ENCODE measurements around the gene DIAPH2. TPM values are rescaled to one million over a fixed set of nuclear protein-coding genes. Genes with fewer than 3 reads are reported as not detected.
A peak's percentile ranks its signal among the peaks of the same experiment; 100 is the strongest.

DIAPH2 gene
- total RNA-seq, 1 experiment from 2014 or later, result 22.5 TPM

DNA sequence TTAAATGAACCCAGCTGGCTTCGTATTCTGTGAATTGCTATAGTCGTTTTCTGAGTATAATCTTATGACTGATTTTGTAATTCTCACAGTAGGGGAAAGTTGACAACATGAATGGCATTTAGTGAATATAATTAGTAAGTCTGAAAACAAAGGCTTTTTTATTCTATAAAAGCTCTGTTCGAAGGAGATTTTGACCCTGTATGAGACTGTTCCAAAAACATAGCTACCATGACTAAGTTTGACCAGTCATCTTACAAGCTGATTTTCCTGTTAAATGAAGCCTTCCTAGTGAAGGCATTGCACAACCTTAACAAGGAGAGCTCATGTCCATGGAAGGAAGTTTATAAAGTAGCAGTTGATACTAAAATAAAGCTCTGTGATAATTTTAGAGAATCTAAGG lies 441.4 kb downstream of the DIAPH2 start:
- no peak for DNase-seq

DNA sequence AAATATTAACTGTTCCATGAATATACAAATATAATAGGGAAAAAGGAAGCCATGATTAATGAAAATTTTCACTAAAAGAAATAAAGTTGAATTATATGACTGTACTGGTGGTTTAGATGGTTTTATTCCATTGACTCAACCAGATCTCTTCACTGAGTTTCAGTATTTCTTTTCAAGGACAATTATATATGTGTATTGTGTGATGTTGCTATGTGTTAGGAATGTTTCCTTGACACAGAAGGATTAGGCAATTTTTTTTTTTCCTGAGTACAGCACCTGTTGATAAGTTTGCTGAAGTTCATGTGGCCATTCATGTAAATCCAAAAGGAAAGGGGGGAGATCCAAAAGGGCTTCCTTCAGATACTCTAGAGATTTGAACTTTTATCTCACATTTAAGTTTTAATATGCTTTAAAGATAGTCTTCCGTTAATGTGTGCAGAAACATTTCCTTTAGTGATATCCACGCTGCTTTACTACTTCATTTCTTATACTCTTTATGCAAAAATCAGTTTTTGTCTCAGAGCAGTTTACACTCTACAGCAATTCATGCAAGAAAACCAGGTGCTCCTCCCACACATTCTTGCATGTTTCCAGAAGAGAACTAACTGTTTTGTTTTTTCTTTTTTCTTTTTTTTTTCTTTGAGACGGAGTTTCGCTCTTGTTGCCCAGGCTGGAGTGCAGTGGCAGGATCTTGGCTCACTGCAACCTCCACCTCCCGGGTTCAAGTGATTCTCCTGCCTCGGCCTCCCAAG lies 448.2 kb downstream of the DIAPH2 start:
- H3K36me3 ChIP-seq, result no peaks in the 10 kb centered on the region

More for the DNA sequence above, 441.4 kb downstream of the DIAPH2 start:
- H3K4me1 ChIP-seq, result no peaks in the 10 kb centered on the region
- no peak overlapping the region for H3K4me3 ChIP-seq
- no peaks in the 10 kb centered on the region for H3K9me3 ChIP-seq (replicated peaks)
- H3K36me3 ChIP-seq, result no peaks in the 10 kb centered on the region
- H3K27ac ChIP-seq, result no peak overlapping the region
- H3K27me3 ChIP-seq, result no peaks in the 10 kb centered on the region

DNA sequence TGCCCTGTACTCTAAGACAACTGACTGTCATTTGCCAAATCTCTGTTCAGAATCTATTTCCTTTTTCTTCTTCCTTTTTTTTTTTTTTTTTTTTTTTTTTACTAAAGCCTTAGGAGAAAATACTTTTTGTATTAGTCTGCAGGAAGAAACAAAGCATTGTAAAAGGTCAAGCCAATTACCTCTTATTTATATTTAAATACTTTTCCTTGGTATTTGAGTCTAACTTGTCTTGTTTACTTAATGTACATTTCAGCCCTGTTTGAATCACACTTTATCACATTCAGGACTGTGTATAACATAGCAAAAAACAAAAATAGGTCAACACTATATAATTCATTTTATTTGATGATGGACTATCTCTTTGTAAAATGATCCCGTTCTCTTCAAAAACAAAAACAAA lies 461.3 kb downstream of the DIAPH2 start:
- DNase-seq, result no peak

More for the DNA sequence above, 448.2 kb downstream of the DIAPH2 start:
- H3K9me3 ChIP-seq (replicated peaks), result no peaks in the 10 kb centered on the region
- H3K4me1 ChIP-seq, result peaks cover 13% of the 10 kb centered on the region
- no peaks in the 10 kb centered on the region for H3K27me3 ChIP-seq
- H3K27ac ChIP-seq, result peak overlapping the region; percentile 9; the same call in 1 of the 2 replicates
- peak in 1 of 2 experiments; percentile 37 for DNase-seq
- H3K4me3 ChIP-seq, result no peak overlapping the region

DNA sequence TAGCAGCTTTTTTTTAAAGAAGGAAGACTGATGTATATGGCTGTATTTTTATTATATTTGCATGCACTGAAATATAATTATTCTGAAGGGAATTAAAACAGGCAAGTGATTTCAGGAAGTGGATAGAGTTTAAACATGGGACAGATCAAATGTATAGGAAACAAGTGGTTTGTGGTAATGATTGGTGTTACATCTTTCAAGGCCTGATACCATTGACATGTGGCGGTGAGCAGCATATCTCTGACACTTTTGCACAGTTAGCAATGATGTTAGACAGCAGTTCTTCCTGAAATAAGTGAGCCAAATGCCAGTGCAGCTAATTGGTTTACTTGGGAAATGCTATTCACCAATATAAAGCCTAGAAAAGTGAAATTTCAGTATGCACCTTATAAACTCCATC lies 471.2 kb downstream of the DIAPH2 start:
- no peak for DNase-seq
- Histone ChIP-seq H3K36me3 (no peaks in the 10 kb centered on the region), H3K4me1 (no peaks in the 10 kb centered on the region), H3K27ac (no peak overlapping the region), H3K4me3 (no peak overlapping the region), H3K9me3 (replicated peaks) (no peaks in the 10 kb centered on the region), H3K27me3 (no peaks in the 10 kb centered on the region)

More for the DNA sequence above, 461.3 kb downstream of the DIAPH2 start:
- H3K9me3 ChIP-seq (replicated peaks), result no peaks in the 10 kb centered on the region
- H3K4me1 ChIP-seq, result no peaks in the 10 kb centered on the region
- no peaks in the 10 kb centered on the region for H3K36me3 ChIP-seq
- no peaks in the 10 kb centered on the region for H3K27me3 ChIP-seq
- H3K27ac ChIP-seq, result no peak overlapping the region
- no peak overlapping the region for H3K4me3 ChIP-seq

DNA sequence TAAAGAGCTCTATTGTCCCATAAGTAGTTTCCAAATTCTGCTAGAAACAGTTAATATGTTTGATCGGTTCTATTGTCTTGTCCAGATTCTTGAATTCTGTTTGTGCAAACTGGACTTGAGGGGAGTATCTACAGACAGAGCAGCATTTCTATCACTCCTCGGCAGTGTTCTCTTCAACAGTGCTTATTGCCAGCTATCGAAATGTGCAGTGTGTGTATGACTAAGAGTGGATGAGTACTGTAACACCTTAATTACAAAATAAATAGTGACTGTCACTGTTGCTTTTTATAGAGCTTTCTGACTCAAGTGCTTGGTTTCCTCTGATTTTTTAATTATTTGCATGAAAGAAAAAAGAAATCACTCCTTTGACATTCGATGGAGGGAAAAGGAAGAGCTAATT lies 473.6 kb downstream of the DIAPH2 start:
- H3K27me3 ChIP-seq, result no peaks in the 10 kb centered on the region
- no peaks in the 10 kb centered on the region for H3K36me3 ChIP-seq
- no peaks in the 10 kb centered on the region for H3K9me3 ChIP-seq (replicated peaks)
- no peak for DNase-seq
- no peak overlapping the region for H3K4me3 ChIP-seq
- H3K27ac ChIP-seq, result no peak overlapping the region
- H3K4me1 ChIP-seq, result no peaks in the 10 kb centered on the region

DNA sequence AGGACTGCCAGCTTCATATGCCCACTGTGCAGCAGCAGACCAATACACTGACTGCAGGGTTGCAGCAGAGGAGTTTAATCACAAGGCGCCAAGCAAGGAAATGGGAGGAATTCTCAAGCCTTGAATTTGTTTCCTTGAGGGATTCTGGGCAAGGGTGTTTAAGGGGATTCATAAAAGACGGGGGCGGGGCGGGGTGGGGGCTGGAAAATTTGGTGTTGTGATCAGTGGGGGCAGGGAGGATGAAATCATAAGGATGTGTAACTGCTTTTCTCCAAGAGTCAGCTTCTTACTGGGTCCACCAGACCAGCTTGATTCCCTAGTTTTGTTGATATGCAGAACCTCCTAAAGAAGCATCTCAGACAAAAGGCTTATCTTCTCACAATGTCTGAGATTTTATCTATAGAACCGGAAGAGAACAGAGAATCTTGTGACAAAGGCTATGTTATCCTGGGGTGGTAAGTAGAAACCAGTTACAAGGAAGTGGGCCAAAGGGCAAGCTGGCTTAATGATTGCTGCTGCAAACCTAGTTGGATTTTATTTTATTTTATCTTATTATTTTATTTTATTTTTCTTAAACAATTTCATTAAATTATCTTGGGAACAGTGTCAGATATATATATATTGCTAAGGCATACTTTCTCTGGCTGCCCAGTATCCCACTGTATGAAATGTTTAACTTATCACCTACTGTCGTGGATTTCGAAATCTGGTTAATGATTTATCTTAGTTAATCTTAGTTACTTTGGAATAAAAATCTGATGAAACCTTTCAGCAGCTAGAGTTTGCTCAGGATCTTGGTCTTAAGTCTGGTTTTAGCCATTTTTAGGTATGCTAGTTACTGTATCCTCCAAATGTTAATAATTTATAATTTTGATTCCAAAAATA lies 475.5 kb downstream of the DIAPH2 start:
- H3K4me3 ChIP-seq, result no peak overlapping the region
- H3K36me3 ChIP-seq, result no peaks in the 10 kb centered on the region
- peak in 1 of 2 experiments; percentile 1 for DNase-seq
- H3K27ac ChIP-seq, result no peak overlapping the region
- no peaks in the 10 kb centered on the region for H3K27me3 ChIP-seq
- no peaks in the 10 kb centered on the region for H3K9me3 ChIP-seq (replicated peaks)
- no peaks in the 10 kb centered on the region for H3K4me1 ChIP-seq

DNA sequence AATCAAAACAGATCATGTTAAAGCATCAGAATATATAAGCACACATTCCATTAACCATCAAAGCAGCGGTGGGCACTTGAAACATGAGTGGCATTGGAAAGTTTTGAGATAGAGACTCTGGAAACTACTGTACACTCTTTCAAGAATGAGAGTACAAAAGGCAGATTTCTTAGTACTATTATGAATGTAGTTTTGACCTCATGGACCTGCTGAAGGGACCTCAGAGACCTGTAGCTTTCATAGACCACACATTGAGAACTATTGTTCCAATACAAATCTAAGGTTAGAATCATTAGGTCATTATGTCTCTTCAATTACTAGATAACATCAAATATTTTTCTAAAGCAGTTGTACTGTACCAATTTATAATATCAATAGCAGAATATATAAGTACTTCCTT lies 482.7 kb downstream of the DIAPH2 start:
- no peak overlapping the region for H3K4me3 ChIP-seq
- no peaks in the 10 kb centered on the region for H3K27me3 ChIP-seq
- no peaks in the 10 kb centered on the region for H3K36me3 ChIP-seq
- DNase-seq, result no peak
- H3K9me3 ChIP-seq (replicated peaks), result no peaks in the 10 kb centered on the region
- H3K27ac ChIP-seq, result no peak overlapping the region
- H3K4me1 ChIP-seq, result no peaks in the 10 kb centered on the region

DNA sequence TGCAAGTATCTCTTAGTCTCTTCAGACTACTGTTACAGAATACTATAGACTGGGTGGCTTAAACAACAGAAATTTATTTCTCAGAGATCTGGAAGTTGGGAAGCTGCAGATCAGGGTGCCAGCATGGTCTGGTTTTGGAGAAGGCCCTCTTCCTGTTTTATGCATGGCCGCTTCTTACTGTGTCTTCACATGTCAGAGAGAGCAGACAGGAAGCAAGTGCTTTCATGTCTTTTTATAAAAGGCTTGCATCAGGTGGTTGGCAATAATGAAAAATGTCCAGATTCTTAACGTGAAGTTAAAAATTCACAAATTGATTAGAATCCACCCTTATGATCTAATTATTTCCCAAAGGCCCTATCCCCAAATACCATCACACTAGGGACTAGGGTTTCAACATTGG lies 484.0 kb downstream of the DIAPH2 start:
- no peak for DNase-seq
- H3K27ac ChIP-seq, result no peak overlapping the region
- H3K9me3 ChIP-seq (replicated peaks), result no peaks in the 10 kb centered on the region
- H3K27me3 ChIP-seq, result no peaks in the 10 kb centered on the region
- H3K4me3 ChIP-seq, result no peak overlapping the region
- no peaks in the 10 kb centered on the region for H3K36me3 ChIP-seq
- H3K4me1 ChIP-seq, result no peaks in the 10 kb centered on the region

DNA sequence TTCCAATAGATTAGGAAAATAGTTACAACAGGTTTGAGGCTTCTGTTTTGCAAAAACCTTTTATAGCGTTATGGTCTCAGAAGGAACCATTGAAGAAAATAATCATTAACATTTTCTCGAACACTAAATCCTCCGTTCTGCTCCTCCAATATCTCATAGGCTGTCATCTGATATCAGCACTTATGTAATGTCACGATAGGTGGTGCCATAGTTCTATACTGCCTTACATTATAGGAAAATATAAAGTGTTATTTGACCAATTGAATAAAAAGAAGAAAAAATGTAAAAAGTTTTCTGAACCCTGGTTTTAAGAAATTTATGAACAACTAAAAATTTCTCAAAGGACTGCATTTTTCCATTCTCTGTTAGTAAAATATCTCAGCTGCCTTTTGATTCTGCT lies 490.5 kb downstream of the DIAPH2 start:
- DNase-seq, result no peak
- H3K27ac ChIP-seq, result no peak overlapping the region
- no peaks in the 10 kb centered on the region for H3K36me3 ChIP-seq
- no peaks in the 10 kb centered on the region for H3K27me3 ChIP-seq
- no peaks in the 10 kb centered on the region for H3K4me1 ChIP-seq
- H3K4me3 ChIP-seq, result no peak overlapping the region
- no peaks in the 10 kb centered on the region for H3K9me3 ChIP-seq (replicated peaks)

DNA sequence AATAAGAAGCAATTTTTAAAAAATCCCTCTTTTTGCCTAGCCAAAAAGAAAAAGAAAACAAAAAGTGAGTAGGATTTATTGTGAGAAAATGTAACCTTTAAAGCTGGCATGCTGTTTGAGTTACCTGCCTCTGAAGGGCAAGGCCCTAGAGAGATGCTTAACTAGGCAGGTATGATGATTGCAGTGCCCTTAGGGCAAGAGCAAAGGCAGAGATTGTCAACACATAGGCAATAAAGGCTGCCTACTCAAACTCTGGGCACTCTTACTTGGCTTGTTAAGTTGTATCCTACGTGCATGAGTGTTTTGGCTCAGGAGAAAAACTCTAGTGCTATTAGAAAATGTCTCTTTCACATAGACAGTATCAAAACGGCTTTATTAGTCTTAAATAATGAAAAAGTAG lies 505.0 kb downstream of the DIAPH2 start:
- DNase-seq, result no peak
- no peaks in the 10 kb centered on the region for H3K27me3 ChIP-seq
- H3K4me3 ChIP-seq, result no peak overlapping the region
- H3K27ac ChIP-seq, result no peak overlapping the region
- H3K4me1 ChIP-seq, result no peaks in the 10 kb centered on the region
- H3K9me3 ChIP-seq (replicated peaks), result no peaks in the 10 kb centered on the region
- no peaks in the 10 kb centered on the region for H3K36me3 ChIP-seq

DNA sequence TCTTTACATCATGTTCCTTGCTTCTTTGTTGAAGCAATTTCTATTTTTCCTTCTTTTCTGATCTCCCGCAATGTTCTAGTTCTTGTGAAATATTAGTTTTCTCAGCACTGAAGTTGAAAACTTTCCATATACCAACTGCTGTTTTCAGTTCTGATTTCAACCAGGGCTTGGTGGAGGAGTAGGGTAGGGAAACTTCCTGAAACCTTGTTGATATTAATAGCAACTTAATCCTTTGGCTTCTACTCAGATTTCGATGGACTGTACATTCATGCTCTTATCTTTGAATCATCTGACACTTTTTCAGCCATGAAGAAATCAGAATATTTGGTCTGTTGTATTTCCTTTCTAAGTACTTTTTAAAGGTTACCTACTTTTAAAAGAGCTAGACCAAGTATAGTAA lies 514.9 kb downstream of the DIAPH2 start:
- Histone ChIP-seq H3K4me3 (no peak overlapping the region), H3K27me3 (no peaks in the 10 kb centered on the region), H3K27ac (no peak overlapping the region), H3K36me3 (no peaks in the 10 kb centered on the region), H3K9me3 (replicated peaks) (no peaks in the 10 kb centered on the region), H3K4me1 (no peaks in the 10 kb centered on the region)
- DNase-seq, result peak in 1 of 2 experiments; percentile 7

DNA sequence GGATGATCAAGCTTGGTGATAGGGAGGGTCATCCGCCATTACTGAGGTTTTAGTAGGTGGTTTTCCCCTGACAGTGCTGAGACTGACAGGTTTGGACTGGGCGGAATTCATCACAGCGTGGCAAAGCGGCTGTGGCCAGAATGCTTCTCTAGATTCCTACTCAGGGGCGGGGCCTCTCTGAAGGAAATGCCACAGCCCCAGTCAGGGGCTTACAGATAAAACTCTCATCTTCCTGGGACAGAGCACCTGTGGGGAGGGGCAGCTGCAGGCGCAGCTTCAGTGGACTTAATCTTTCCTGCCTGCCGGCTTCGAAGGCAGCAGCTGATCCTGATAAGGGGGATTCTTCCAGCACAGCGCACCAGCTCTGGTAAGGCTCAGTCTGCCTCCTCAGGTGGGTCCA lies 515.8 kb downstream of the DIAPH2 start:
- no peaks in the 10 kb centered on the region for H3K9me3 ChIP-seq (replicated peaks)
- H3K4me3 ChIP-seq, result no peak overlapping the region
- no peak for DNase-seq
- no peak overlapping the region for H3K27ac ChIP-seq
- H3K36me3 ChIP-seq, result no peaks in the 10 kb centered on the region
- H3K27me3 ChIP-seq, result no peaks in the 10 kb centered on the region
- no peaks in the 10 kb centered on the region for H3K4me1 ChIP-seq

DNA sequence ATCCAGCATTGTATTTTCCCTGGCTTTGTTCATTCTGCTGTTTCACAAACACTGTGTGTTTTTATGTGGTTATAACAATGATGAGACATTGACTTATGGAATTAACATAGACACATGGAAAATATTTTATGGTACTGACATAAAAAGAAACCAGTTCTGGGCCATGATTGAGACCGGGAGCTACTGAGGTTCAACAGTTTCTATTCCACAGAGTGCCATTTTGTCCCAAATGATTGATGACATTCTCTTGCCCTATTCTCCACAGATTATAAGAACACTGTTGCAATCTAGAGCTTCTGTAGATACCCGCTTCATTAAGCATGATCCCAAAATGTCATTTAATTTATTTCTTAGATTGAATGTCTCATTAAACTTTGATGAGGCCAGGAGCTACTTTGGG lies 525.9 kb downstream of the DIAPH2 start:
- Histone ChIP-seq H3K27me3 (no peaks in the 10 kb centered on the region), H3K36me3 (no peaks in the 10 kb centered on the region), H3K4me1 (no peaks in the 10 kb centered on the region), H3K27ac (no peak overlapping the region), H3K4me3 (no peak overlapping the region), H3K9me3 (replicated peaks) (no peaks in the 10 kb centered on the region)
- DNase-seq, result no peak

DNA sequence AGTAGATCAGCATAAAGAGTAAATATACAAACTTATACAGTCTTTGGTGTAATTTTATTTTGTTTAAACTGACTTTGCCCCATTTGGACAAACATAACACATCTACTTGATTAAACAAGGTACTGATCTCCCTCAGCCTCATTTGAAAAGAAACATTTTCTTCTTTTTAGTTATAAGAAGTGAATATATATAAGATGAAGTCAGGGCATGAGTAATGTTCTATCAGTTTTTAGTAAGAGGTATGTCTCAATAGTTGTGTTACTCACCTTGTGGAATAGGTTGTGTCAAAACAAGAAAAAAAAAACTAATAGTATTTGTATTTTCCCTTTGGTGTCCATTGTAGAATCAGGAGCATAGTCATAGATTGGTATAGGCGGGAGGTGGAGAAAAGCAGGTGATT lies 526.4 kb downstream of the DIAPH2 start:
- Histone ChIP-seq H3K27ac (no peak overlapping the region), H3K36me3 (no peaks in the 10 kb centered on the region), H3K27me3 (no peaks in the 10 kb centered on the region), H3K9me3 (replicated peaks) (no peaks in the 10 kb centered on the region), H3K4me1 (no peaks in the 10 kb centered on the region), H3K4me3 (no peak overlapping the region)
- DNase-seq, result no peak

DNA sequence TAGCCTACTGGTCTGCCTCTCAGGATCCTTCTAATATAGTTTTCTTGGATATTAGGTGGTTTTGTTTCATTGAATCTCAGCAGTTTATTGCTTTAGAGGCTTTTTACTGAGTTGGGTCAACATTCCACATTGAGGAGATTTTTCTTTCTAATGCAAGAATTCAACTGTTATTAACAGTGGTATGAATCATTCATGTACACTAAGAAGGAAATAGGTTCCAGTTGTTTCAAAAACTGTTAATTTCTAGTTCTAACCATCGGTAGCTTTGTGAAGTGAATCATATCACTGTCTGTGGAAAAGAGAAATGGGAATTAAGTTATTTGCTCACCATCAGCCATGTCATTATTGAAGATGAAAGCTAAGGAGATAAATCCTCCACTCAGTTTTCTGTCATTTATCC lies 530.5 kb downstream of the DIAPH2 start:
- Histone ChIP-seq H3K27me3 (no peaks in the 10 kb centered on the region), H3K27ac (no peak overlapping the region)
- no peak for DNase-seq

More for the DNA sequence above, 530.5 kb downstream of the DIAPH2 start:
- H3K4me3 ChIP-seq, result no peak overlapping the region
- no peaks in the 10 kb centered on the region for H3K36me3 ChIP-seq
- H3K9me3 ChIP-seq (replicated peaks), result no peaks in the 10 kb centered on the region
- no peaks in the 10 kb centered on the region for H3K4me1 ChIP-seq
